ENCODE measurements around the gene LRGUK.

- TF ChIP-seq, protein P1, sequence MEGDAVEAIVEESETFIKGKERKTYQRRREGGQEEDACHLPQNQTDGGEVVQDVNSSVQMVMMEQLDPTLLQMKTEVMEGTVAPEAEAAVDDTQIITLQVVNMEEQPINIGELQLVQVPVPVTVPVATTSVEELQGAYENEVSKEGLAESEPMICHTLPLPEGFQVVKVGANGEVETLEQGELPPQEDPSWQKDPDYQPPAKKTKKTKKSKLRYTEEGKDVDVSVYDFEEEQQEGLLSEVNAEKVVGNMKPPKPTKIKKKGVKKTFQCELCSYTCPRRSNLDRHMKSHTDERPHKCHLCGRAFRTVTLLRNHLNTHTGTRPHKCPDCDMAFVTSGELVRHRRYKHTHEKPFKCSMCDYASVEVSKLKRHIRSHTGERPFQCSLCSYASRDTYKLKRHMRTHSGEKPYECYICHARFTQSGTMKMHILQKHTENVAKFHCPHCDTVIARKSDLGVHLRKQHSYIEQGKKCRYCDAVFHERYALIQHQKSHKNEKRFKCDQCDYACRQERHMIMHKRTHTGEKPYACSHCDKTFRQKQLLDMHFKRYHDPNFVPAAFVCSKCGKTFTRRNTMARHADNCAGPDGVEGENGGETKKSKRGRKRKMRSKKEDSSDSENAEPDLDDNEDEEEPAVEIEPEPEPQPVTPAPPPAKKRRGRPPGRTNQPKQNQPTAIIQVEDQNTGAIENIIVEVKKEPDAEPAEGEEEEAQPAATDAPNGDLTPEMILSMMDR (IDR thresholded peaks at IDR 0.05): no peak
- TF ChIP-seq POLR2A (IDR thresholded peaks at IDR 0.05): no peak
- no peak for TF ChIP-seq EP300 (IDR thresholded peaks at IDR 0.05; ENCODE audit: low read depth)
- no peak for TF ChIP-seq POLR2AphosphoS5 (IDR thresholded peaks at IDR 0.05)
Observed at GRCh38 chr7:134248196-134248595, 121.1 kb downstream of the LRGUK start.

Measured in transverse colon (tissue), 4 donors.